Upper lobe of left lung (tissue), 4 donors: ENCODE measurements around the gene GRK5.

Experiments
- CTCF ChIP-seq, 6 experiments: fragments of 450-650 bp in 4 of 6; fragments of 200-600 bp in 2 of 6; sonication (generic) in 2 of 6; IDR thresholded peaks; one replicate each; pipeline ENCODE4 v1.5.1; 2016 to 2019; ENCODE audit warnings: antibody characterized with exemption in 6 of 6
- POLR2A ChIP-seq, 4 donors: fragments of 450-650 bp; IDR thresholded peaks; one replicate each; pipeline ENCODE4 v1.5.1; 2016 to 2017; ENCODE audit warnings: antibody characterized with exemption in 4 of 4, mild to moderate bottlenecking in 2 of 4

- TF ChIP-seq POLR2A (IDR thresholded peaks at IDR 0.05) = no peak
- TF ChIP-seq CTCF (IDR thresholded peaks at IDR 0.05) = no peak
These were observed 198.1 kb downstream of the GRK5 start for GRCh38 chr10:119405520-119405807.
